GM12878 (cell line): ENCODE data around the gene ANKRD31.

Experiments
- CBX5 ChIP-seq: sonication (generic); IDR thresholded peaks from 2 replicates; pipeline ENCODE4 v1.6.1; 2016; ENCODE audit warnings: low read depth, moderate library complexity, mild to moderate bottlenecking, inconsistent platforms
- CEBPB ChIP-seq, 2 experiments: fragments of 150-350 bp in 1 of 2; IDR thresholded peaks; 2 replicates each; pipeline ENCODE4 v1.6.1; 2012 to 2014; ENCODE audit warnings: low read depth in 2 of 2, low read length in 2 of 2, borderline replicate concordance in 1 of 2, inconsistent platforms in 1 of 2
- CTCF ChIP-seq, 3 experiments: IDR thresholded peaks in 2 of 3; conservative IDR thresholded peaks in 1 of 3; 2 replicates each; pipeline ENCODE4 v1.5.1; 2011; ENCODE audit warnings: low read depth in 3 of 3, low read length in 3 of 3, mild to moderate bottlenecking in 3 of 3, control low read depth in 2 of 3, moderate library complexity in 2 of 3, inconsistent platforms in 1 of 3, mixed read lengths in 1 of 3; ENCODE audit not compliant: control insufficient read depth in 2 of 3, insufficient read depth in 1 of 3; ENCODE audit errors: extremely low read depth in 1 of 3
- IRF5 ChIP-seq: fragments of 450-650 bp; IDR thresholded peaks from 2 replicates; pipeline ENCODE4 v1.6.1; 2017; ENCODE audit warnings: borderline replicate concordance
- PAX5 ChIP-seq: IDR thresholded peaks from 2 replicates; pipeline ENCODE4 v1.6.1; 2011; ENCODE audit warnings: low read depth, low read length, borderline replicate concordance
- POLR2A ChIP-seq: IDR thresholded peaks from 2 replicates; pipeline ENCODE4 v1.6.1; 2011; ENCODE audit warnings: low read depth, mild to moderate bottlenecking, low read length
- POLR2AphosphoS5 ChIP-seq: IDR thresholded peaks from 2 replicates; pipeline ENCODE4 v1.6.1; 2011; ENCODE audit warnings: mild to moderate bottlenecking, low read length, inconsistent platforms
- REST ChIP-seq: IDR thresholded peaks from 2 replicates; pipeline ENCODE4 v1.6.1; 2012; ENCODE audit warnings: mild to moderate bottlenecking, low read depth, low read length
- SIN3A ChIP-seq: IDR thresholded peaks from 2 replicates; pipeline ENCODE4 v1.6.1; 2012; ENCODE audit warnings: low read depth, low read length, improper control_type of control experiment
- TARDBP ChIP-seq: IDR thresholded peaks from 2 replicates; pipeline ENCODE4 v1.6.1; 2016; ENCODE audit warnings: borderline replicate concordance
- TCF12 ChIP-seq: IDR thresholded peaks from 2 replicates; pipeline ENCODE4 v1.6.1; 2011; ENCODE audit warnings: low read depth, mild to moderate bottlenecking, low read length
- ZNF592 ChIP-seq: fragments of 450-650 bp; IDR thresholded peaks from 2 replicates; pipeline ENCODE4 v1.6.1; 2017; ENCODE audit warnings: mild to moderate bottlenecking, moderate library complexity
- TF ChIP-seq, protein P1 (sequence below): IDR thresholded peaks from 2 replicates; pipeline ENCODE4 v1.6.1; 2012; ENCODE audit warnings: low read length, inconsistent platforms
- TF ChIP-seq, protein P2 (sequence below): fragments of 450-650 bp; IDR thresholded peaks from 2 replicates; pipeline ENCODE4 v1.6.1; 2016; ENCODE audit warnings: mild to moderate bottlenecking

- no peak for TF ChIP-seq IRF5
- TF ChIP-seq CTCF (IDR thresholded peaks at IDR 0.05 in 2 of 3, conservative IDR thresholded peaks at IDR 0.05 in 1 of 3; ENCODE audit: control insufficient read depth in 2 of 3, extremely low read depth in 1 of 3, insufficient read depth in 1 of 3, low read depth in 3 of 3, low read length in 3 of 3) = no peak
- TF ChIP-seq, protein P1, sequence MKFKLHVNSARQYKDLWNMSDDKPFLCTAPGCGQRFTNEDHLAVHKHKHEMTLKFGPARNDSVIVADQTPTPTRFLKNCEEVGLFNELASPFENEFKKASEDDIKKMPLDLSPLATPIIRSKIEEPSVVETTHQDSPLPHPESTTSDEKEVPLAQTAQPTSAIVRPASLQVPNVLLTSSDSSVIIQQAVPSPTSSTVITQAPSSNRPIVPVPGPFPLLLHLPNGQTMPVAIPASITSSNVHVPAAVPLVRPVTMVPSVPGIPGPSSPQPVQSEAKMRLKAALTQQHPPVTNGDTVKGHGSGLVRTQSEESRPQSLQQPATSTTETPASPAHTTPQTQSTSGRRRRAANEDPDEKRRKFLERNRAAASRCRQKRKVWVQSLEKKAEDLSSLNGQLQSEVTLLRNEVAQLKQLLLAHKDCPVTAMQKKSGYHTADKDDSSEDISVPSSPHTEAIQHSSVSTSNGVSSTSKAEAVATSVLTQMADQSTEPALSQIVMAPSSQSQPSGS = no peak
- TF ChIP-seq POLR2A = no peak
- no peak for TF ChIP-seq SIN3A
- no peak for TF ChIP-seq TCF12
- no peak for TF ChIP-seq POLR2AphosphoS5
- TF ChIP-seq REST = no peak
- TF ChIP-seq CBX5 = no peak
- TF ChIP-seq PAX5 = no peak
- TF ChIP-seq ZNF592 = no peak
- no peak for TF ChIP-seq TARDBP
- no peak for TF ChIP-seq CEBPB (IDR thresholded peaks at IDR 0.05; ENCODE audit: borderline replicate concordance in 1 of 2, low read depth in 2 of 2, low read length in 2 of 2)
- TF ChIP-seq, protein P2, sequence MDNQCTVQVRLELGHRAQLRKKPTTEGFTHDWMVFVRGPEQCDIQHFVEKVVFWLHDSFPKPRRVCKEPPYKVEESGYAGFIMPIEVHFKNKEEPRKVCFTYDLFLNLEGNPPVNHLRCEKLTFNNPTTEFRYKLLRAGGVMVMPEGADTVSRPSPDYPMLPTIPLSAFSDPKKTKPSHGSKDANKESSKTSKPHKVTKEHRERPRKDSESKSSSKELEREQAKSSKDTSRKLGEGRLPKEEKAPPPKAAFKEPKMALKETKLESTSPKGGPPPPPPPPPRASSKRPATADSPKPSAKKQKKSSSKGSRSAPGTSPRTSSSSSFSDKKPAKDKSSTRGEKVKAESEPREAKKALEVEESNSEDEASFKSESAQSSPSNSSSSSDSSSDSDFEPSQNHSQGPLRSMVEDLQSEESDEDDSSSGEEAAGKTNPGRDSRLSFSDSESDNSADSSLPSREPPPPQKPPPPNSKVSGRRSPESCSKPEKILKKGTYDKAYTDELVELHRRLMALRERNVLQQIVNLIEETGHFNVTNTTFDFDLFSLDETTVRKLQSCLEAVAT = no peak
Observed at GRCh38 chr5:75148051-75148450, 88.6 kb downstream of the ANKRD31 start.
